ENCODE data around the gene FAM174A.

Gene FAM174A

GRCh38 chr5:100546001-100546400, 10.8 kb downstream of the FAM174A start:
- H3K9me3 ChIP-seq (ENCODE audit: low read length): no peaks in the 10 kb centered on the region
- H2AFZ ChIP-seq (ENCODE audit: low read depth, low read length): no peak overlapping the region
- H3K27me3 ChIP-seq (ENCODE audit: insufficient read depth, low read length): no peaks in the 10 kb centered on the region
- no peaks in the 10 kb centered on the region for H3K36me3 ChIP-seq (ENCODE audit: insufficient read depth, low read length)
- H3K4me3 ChIP-seq (ENCODE audit: low read length): no peak overlapping the region
- no peaks in the 10 kb centered on the region for H3K4me1 ChIP-seq (ENCODE audit: insufficient read depth, low read length)

DNA sequence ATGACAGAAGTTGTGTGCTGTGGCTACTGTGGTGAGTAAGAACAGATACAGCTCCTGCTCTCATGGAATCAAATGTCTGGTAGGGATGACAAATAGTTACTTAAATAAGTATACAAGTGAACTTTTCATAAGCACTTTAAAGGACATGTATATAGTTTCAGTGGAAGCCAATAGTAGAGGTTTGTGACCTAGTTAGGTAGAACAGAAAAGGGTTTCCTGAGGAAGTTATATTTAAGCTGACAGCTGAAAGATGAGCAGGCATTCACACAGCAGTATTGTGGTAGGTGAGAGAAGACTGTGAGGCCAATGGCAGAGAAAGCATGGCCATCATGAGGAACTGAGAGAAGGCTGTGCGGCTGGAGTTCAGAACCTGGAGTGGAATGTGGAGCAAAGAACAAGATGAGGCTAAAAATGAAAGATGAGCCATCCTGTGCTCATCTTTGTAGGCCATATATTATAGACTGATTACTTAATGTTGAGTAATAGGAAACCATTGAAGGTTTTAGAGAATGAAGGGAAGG, 15.4 kb downstream of the FAM174A start:
- no peaks in the 10 kb centered on the region for H3K4me1 ChIP-seq (ENCODE audit: insufficient read depth, low read length)
- no peak overlapping the region for H2AFZ ChIP-seq (ENCODE audit: low read depth, low read length)
- H3K27me3 ChIP-seq (ENCODE audit: insufficient read depth, low read length): no peaks in the 10 kb centered on the region
- H3K4me3 ChIP-seq (ENCODE audit: low read length): no peak overlapping the region
- H3K9me3 ChIP-seq (ENCODE audit: low read length): no peaks in the 10 kb centered on the region
- H3K36me3 ChIP-seq (ENCODE audit: insufficient read depth, low read length): no peaks in the 10 kb centered on the region

DNA sequence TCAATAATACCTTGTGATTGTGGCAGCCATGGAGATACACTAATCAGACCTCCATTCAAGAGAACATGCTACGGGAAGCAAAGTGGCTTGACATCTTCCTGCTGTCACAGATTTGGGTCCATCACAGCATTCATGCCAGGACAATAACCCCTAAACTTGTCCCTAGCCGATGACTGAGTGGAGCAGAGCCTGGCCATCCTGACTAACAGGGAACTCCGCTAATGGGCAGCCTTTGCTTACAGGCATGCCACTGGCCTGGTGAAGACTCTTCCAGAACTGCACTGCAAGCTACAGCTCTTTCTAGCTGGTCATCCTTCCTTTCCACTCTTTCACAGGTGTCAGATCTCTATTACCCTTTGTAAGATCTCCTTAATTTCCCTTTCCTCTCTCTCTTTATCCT, 16.0 kb downstream of the FAM174A start:
- Histone ChIP-seq H3K27me3 (ENCODE audit: insufficient read depth, low read length) (no peaks in the 10 kb centered on the region), H3K36me3 (ENCODE audit: insufficient read depth, low read length) (no peaks in the 10 kb centered on the region), H3K4me3 (ENCODE audit: low read length) (no peak overlapping the region), H2AFZ (ENCODE audit: low read depth, low read length) (no peak overlapping the region), H3K9me3 (ENCODE audit: low read length) (no peaks in the 10 kb centered on the region), H3K4me1 (ENCODE audit: insufficient read depth, low read length) (no peaks in the 10 kb centered on the region)

DNA sequence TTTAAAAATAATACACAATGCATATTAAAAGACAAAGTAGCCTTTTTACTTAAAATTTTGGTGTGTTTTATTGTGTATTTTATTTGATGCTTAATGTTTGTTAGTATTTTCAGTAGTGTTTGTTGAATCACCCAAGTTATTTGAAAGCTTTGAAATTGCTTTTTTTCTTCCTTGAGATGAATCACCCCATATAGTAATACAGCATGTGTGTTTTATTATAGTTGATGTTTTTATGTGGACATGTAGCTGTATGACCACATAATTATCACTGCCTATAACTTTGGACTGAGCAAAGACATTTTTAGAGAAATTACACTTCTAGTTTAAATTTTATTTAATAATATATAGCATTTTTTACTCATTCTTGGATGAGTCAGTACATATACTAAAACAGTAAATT, 18.0 kb downstream of the FAM174A start:
- Histone ChIP-seq H3K4me1 (ENCODE audit: insufficient read depth, low read length) (no peaks in the 10 kb centered on the region), H3K36me3 (ENCODE audit: insufficient read depth, low read length) (no peaks in the 10 kb centered on the region), H3K9me3 (ENCODE audit: low read length) (no peaks in the 10 kb centered on the region), H3K4me3 (ENCODE audit: low read length) (no peak overlapping the region), H3K27me3 (ENCODE audit: insufficient read depth, low read length) (no peaks in the 10 kb centered on the region), H2AFZ (ENCODE audit: low read depth, low read length) (no peak overlapping the region)

- no peaks in the 10 kb centered on the region for H3K4me1 ChIP-seq (ENCODE audit: insufficient read depth, low read length)
- no peaks in the 10 kb centered on the region for H3K9me3 ChIP-seq (ENCODE audit: low read length)
- no peak overlapping the region for H3K4me3 ChIP-seq (ENCODE audit: low read length)
- H2AFZ ChIP-seq (ENCODE audit: low read depth, low read length): no peak overlapping the region
- H3K27me3 ChIP-seq (ENCODE audit: insufficient read depth, low read length): no peaks in the 10 kb centered on the region
- peaks cover 10% of the 10 kb centered on the region for H3K36me3 ChIP-seq (ENCODE audit: insufficient read depth, low read length)
These were observed 25.7 kb downstream of the FAM174A start for GRCh38 chr5:100560860-100561259.

- no peaks in the 10 kb centered on the region for H3K9me3 ChIP-seq (ENCODE audit: low read length)
- H3K27me3 ChIP-seq (ENCODE audit: insufficient read depth, low read length): no peaks in the 10 kb centered on the region
- H3K4me3 ChIP-seq (ENCODE audit: low read length): no peak overlapping the region
- H3K36me3 ChIP-seq (ENCODE audit: insufficient read depth, low read length): peaks cover 13% of the 10 kb centered on the region
- no peaks in the 10 kb centered on the region for H3K4me1 ChIP-seq (ENCODE audit: insufficient read depth, low read length)
- H2AFZ ChIP-seq (ENCODE audit: low read depth, low read length): no peak overlapping the region
These were observed 27.6 kb downstream of the FAM174A start for GRCh38 chr5:100562821-100563220.

DNA sequence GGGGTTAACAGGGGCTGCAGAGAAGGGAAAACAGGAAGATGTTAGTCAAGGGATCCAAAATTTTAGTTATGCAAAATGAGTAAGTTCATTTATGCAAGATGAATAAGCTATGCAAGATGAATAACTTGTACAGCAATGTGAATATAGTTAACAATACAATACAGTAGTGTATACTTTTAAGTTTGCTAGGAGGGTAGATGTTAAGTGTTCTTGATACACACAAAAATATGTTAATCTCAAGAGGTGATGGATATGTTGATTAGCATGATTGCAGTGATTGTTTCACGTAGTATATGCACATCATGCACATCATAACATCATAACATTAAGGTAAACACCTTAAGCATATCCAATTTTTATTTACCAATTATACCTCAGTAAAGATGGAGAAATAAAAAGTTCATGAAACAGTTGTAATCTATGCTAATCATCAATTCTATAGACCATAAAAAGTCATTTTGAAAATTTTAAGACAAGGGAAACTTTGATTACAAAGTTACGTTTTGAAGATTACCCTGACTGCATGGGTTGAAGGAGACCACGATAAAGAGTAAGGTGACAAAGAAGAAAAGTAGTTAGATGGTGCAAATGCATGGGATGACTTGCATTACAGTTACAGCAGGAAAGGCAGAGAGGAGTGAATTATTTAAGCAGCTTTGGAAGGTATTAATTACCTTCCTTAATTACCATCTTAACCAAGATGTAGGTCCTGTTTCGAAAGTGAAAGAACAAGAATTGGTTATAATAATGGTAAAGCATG, 31.4 kb downstream of the FAM174A start:
- no peaks in the 10 kb centered on the region for H3K4me1 ChIP-seq (ENCODE audit: insufficient read depth, low read length)
- H3K36me3 ChIP-seq (ENCODE audit: insufficient read depth, low read length): peaks cover 16% of the 10 kb centered on the region
- no peaks in the 10 kb centered on the region for H3K9me3 ChIP-seq (ENCODE audit: low read length)
- no peaks in the 10 kb centered on the region for H3K27me3 ChIP-seq (ENCODE audit: insufficient read depth, low read length)
- H3K4me3 ChIP-seq (ENCODE audit: low read length): no peak overlapping the region
- H2AFZ ChIP-seq (ENCODE audit: low read depth, low read length): no peak overlapping the region

- H3K27me3 ChIP-seq (ENCODE audit: insufficient read depth, low read length): no peaks in the 10 kb centered on the region
- H3K4me1 ChIP-seq (ENCODE audit: insufficient read depth, low read length): no peaks in the 10 kb centered on the region
- no peaks in the 10 kb centered on the region for H3K9me3 ChIP-seq (ENCODE audit: low read length)
- H3K36me3 ChIP-seq (ENCODE audit: insufficient read depth, low read length): no peaks in the 10 kb centered on the region
- no peak overlapping the region for H3K4me3 ChIP-seq (ENCODE audit: low read length)
- no peak overlapping the region for H2AFZ ChIP-seq (ENCODE audit: low read depth, low read length)
These were observed 39.5 kb downstream of the FAM174A start for GRCh38 chr5:100574716-100575115.

- no peak overlapping the region for H2AFZ ChIP-seq (ENCODE audit: low read depth, low read length)
- no peaks in the 10 kb centered on the region for H3K36me3 ChIP-seq (ENCODE audit: insufficient read depth, low read length)
- no peaks in the 10 kb centered on the region for H3K9me3 ChIP-seq (ENCODE audit: low read length)
- H3K4me1 ChIP-seq (ENCODE audit: insufficient read depth, low read length): no peaks in the 10 kb centered on the region
- H3K4me3 ChIP-seq (ENCODE audit: low read length): no peak overlapping the region
- no peaks in the 10 kb centered on the region for H3K27me3 ChIP-seq (ENCODE audit: insufficient read depth, low read length)
These were observed 40.6 kb downstream of the FAM174A start for GRCh38 chr5:100575815-100576214.

DNA sequence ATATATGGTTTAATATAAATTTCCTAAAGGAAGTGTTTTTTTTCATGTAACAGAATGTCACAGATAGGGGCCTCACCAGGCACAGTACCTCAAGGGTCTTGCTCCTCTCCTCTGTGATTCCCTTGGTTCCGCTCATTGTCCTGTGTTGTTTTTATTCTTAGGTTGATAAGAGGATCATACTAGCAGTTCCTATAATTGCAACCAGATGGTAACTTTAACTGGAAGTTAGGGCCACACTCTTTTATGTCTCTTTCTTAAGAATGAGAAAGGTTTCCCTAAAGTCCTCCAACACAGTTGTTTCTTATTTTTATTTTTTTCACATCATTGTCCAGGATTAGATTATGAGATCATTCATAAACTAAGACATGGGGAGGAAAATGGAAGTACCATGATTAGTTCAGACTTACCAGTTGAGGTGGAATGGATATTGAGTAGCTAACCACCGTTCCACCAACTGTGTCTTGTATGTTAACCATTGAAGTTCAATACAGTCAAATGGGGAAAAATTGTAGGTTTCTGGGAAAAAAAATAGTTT, 41.1 kb downstream of the FAM174A start:
- H3K9me3 ChIP-seq (ENCODE audit: low read length): no peaks in the 10 kb centered on the region
- H3K36me3 ChIP-seq (ENCODE audit: insufficient read depth, low read length): peaks cover 2% of the 10 kb centered on the region
- no peaks in the 10 kb centered on the region for H3K27me3 ChIP-seq (ENCODE audit: insufficient read depth, low read length)
- H3K4me3 ChIP-seq (ENCODE audit: low read length): no peak overlapping the region
- H3K4me1 ChIP-seq (ENCODE audit: insufficient read depth, low read length): no peaks in the 10 kb centered on the region
- no peak overlapping the region for H2AFZ ChIP-seq (ENCODE audit: low read depth, low read length)

DNA sequence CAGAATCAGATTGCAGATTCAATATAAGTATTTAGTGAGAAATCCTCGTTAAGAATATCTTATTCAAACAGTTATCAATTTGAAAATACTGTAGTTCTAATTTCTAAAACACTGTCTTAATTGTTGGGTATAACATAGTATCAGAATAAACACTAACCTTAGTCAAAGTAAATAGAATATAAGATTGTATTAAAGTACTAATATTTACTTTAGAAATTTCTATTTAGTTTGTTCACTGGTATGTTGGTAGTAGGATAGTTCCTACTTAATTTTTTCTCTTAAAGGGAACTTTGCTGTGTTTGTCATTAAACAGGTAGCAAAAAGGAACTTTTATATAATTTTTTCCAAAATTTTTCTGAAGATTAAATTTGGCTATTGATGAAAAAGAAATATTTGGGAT, 42.3 kb downstream of the FAM174A start:
- Histone ChIP-seq H3K9me3 (ENCODE audit: low read length) (no peaks in the 10 kb centered on the region), H3K36me3 (ENCODE audit: insufficient read depth, low read length) (peaks cover 2% of the 10 kb centered on the region), H3K4me1 (ENCODE audit: insufficient read depth, low read length) (no peaks in the 10 kb centered on the region), H2AFZ (ENCODE audit: low read depth, low read length) (no peak overlapping the region), H3K4me3 (ENCODE audit: low read length) (no peak overlapping the region), H3K27me3 (ENCODE audit: insufficient read depth, low read length) (no peaks in the 10 kb centered on the region)

DNA sequence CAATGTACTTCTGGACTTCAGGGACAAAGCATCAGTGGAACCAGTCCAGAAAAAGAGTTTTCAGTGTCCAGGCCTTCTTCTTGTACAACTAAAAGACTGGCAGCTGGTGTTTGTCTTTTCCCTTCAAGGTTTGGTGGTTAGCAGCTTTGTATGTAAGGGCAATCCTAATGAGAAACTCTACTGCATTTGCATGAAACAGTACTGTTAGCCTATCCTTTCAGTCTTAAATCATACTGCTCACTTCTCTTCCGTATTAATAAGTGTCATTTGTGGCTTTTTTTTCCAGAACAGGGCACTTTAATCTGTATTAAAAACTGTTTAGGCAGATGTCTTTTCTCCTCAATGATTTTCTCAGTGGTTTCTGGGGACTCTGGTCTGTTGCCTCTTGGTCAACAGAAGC, 48.9 kb downstream of the FAM174A start:
- Histone ChIP-seq H3K4me1 (ENCODE audit: insufficient read depth, low read length) (no peaks in the 10 kb centered on the region), H3K4me3 (ENCODE audit: low read length) (no peak overlapping the region), H2AFZ (ENCODE audit: low read depth, low read length) (no peak overlapping the region), H3K27me3 (ENCODE audit: insufficient read depth, low read length) (no peaks in the 10 kb centered on the region), H3K9me3 (ENCODE audit: low read length) (no peaks in the 10 kb centered on the region), H3K36me3 (ENCODE audit: insufficient read depth, low read length) (peaks cover 2% of the 10 kb centered on the region)

- Histone ChIP-seq H3K4me1 (ENCODE audit: insufficient read depth, low read length) (no peaks in the 10 kb centered on the region), H2AFZ (ENCODE audit: low read depth, low read length) (no peak overlapping the region), H3K27me3 (ENCODE audit: insufficient read depth, low read length) (no peaks in the 10 kb centered on the region), H3K36me3 (ENCODE audit: insufficient read depth, low read length) (peaks cover 2% of the 10 kb centered on the region), H3K9me3 (ENCODE audit: low read length) (no peaks in the 10 kb centered on the region), H3K4me3 (ENCODE audit: low read length) (no peak overlapping the region)
These were observed 49.7 kb downstream of the FAM174A start for GRCh38 chr5:100584889-100585288.

GRCh38 chr5:100590867-100591266, 55.7 kb downstream of the FAM174A start:
- Histone ChIP-seq H3K9me3 (ENCODE audit: low read length) (no peaks in the 10 kb centered on the region), H3K27me3 (ENCODE audit: insufficient read depth, low read length) (no peaks in the 10 kb centered on the region), H3K36me3 (ENCODE audit: insufficient read depth, low read length) (no peaks in the 10 kb centered on the region)

More at GRCh38 chr5:100590867-100591266, 55.7 kb downstream of the FAM174A start:
- no peak overlapping the region for H2AFZ ChIP-seq (ENCODE audit: low read depth, low read length)
- no peaks in the 10 kb centered on the region for H3K4me1 ChIP-seq (ENCODE audit: insufficient read depth, low read length)
- no peak overlapping the region for H3K4me3 ChIP-seq (ENCODE audit: low read length)

Data from neuron (in vitro differentiated cells).